Mesenchymal stem cell (in vitro differentiated cells and primary cell): ENCODE results near the gene IFITM10.

Source experiments
- DNase-seq: peaks from one replicate; pipeline ENCODE4 v3.0.0-alpha.2; 2013
- H2AFZ ChIP-seq: one replicate; pipeline ENCODE4 v1.6.1; 2013; ENCODE audit warnings: low read depth, mild to moderate bottlenecking, control low read depth, inconsistent platforms, low read length, moderate library complexity
- H2AK5ac ChIP-seq: 2 replicates; pipeline ENCODE4 v1.6.1; 2013; ENCODE audit warnings: low read length, moderate library complexity, mild to moderate bottlenecking, inconsistent platforms; ENCODE audit not compliant: severe bottlenecking
- H2BK120ac ChIP-seq: one replicate; pipeline ENCODE4 v1.6.1; 2013; ENCODE audit warnings: low read depth, mild to moderate bottlenecking, inconsistent platforms, low read length, moderate library complexity
- H2BK12ac ChIP-seq, 2 experiments: one replicate each; pipeline ENCODE4 v1.6.1; 2013; ENCODE audit warnings: inconsistent platforms in 2 of 2, low read length in 2 of 2, mild to moderate bottlenecking in 2 of 2, moderate library complexity in 2 of 2, control low read depth in 1 of 2
- H2BK15ac ChIP-seq: one replicate; pipeline ENCODE4 v1.6.1; 2013; ENCODE audit warnings: mild to moderate bottlenecking, low read depth, inconsistent platforms; ENCODE audit not compliant: poor library complexity, severe bottlenecking
- H2BK5ac ChIP-seq: 2 replicates; pipeline ENCODE4 v1.6.1; 2013; ENCODE audit warnings: low read depth, mild to moderate bottlenecking, low read length, control low read depth, inconsistent platforms; ENCODE audit not compliant: poor library complexity, severe bottlenecking
- H3K14ac ChIP-seq, 2 experiments: one replicate each; pipeline ENCODE4 v1.6.1; 2013; ENCODE audit warnings: inconsistent platforms in 2 of 2, low read length in 2 of 2, control low read depth in 1 of 2, mild to moderate bottlenecking in 1 of 2, moderate library complexity in 1 of 2
- H3K18ac ChIP-seq, 2 experiments: one replicate each; pipeline ENCODE4 v1.6.1; 2013; ENCODE audit warnings: inconsistent platforms in 2 of 2, low read length in 2 of 2, control low read depth in 1 of 2, low read depth in 1 of 2, mild to moderate bottlenecking in 1 of 2
- H3K23ac ChIP-seq, 2 experiments: one replicate each; pipeline ENCODE4 v1.6.1; 2013; ENCODE audit warnings: inconsistent platforms in 2 of 2, low read length in 2 of 2, mild to moderate bottlenecking in 2 of 2, moderate library complexity in 2 of 2, control low read depth in 1 of 2
- H3K27ac ChIP-seq: 2 replicates; pipeline ENCODE4 v1.5.1; 2013; ENCODE audit warnings: mild to moderate bottlenecking, moderate library complexity, low read length, control low read depth, inconsistent platforms; ENCODE audit not compliant: poor library complexity, severe bottlenecking
- H3K27me3 ChIP-seq, 2 experiments: 2 replicates each; pipeline versions ENCODE4 v1.6.1 to v1.7.0; 2013; ENCODE audit warnings: low read length in 2 of 2, mild to moderate bottlenecking in 2 of 2, moderate library complexity in 2 of 2, control low read depth in 1 of 2, inconsistent platforms in 1 of 2; ENCODE audit not compliant: control insufficient read depth in 1 of 2, insufficient read depth in 1 of 2
- H3K36me3 ChIP-seq, 2 experiments: 2 replicates each; pipeline versions ENCODE4 v1.6.1 to v1.7.0; 2013; ENCODE audit warnings: low read length in 2 of 2, control low read depth in 1 of 2, inconsistent platforms in 1 of 2, low read depth in 1 of 2, mild to moderate bottlenecking in 1 of 2; ENCODE audit not compliant: insufficient read depth in 2 of 2, control insufficient read depth in 1 of 2
- H3K4ac ChIP-seq, 2 experiments: one replicate each; pipeline ENCODE4 v1.6.1; 2013; ENCODE audit warnings: inconsistent platforms in 2 of 2, low read length in 2 of 2, mild to moderate bottlenecking in 2 of 2, moderate library complexity in 2 of 2, control low read depth in 1 of 2, low read depth in 1 of 2
- H3K4me1 ChIP-seq: 2 replicates; pipeline ENCODE4 v1.6.1; 2013; ENCODE audit warnings: low read depth, low read length, control low read depth; ENCODE audit not compliant: control insufficient read depth, insufficient read depth
- H3K4me2 ChIP-seq: 2 replicates; pipeline ENCODE4 v1.6.1; 2013; ENCODE audit warnings: low read length, mild to moderate bottlenecking, inconsistent platforms; ENCODE audit not compliant: poor library complexity, severe bottlenecking
- H3K4me3 ChIP-seq, 2 experiments: 2 replicates each; pipeline versions ENCODE4 v1.5.1 to v1.7.0; 2013; ENCODE audit warnings: low read length in 2 of 2, mild to moderate bottlenecking in 2 of 2, control low read depth in 1 of 2, low read depth in 1 of 2; ENCODE audit not compliant: insufficient read depth in 1 of 2
- H3K79me1 ChIP-seq: replicated peaks from 2 replicates; pipeline ENCODE4 v1.6.1; 2013; ENCODE audit warnings: mild to moderate bottlenecking, control low read depth, low read length, inconsistent platforms; ENCODE audit not compliant: poor library complexity, severe bottlenecking
- H3K9ac ChIP-seq: 2 replicates; pipeline ENCODE4 v1.7.0; 2013; ENCODE audit warnings: mild to moderate bottlenecking, low read length, moderate library complexity
- H3K9me3 ChIP-seq: 2 replicates; pipeline ENCODE4 v1.7.0; 2013; ENCODE audit warnings: mild to moderate bottlenecking, low read length; ENCODE audit not compliant: control insufficient read depth
- H4K8ac ChIP-seq: one replicate; pipeline ENCODE4 v1.6.1; 2013; ENCODE audit warnings: inconsistent platforms, mild to moderate bottlenecking, low read length, moderate library complexity
- H4K91ac ChIP-seq: one replicate; pipeline ENCODE4 v1.6.1; 2013; ENCODE audit warnings: mild to moderate bottlenecking, low read length, inconsistent platforms
- WGBS: methylation state at CpG from one replicate; pipeline ENCODE4 v1.1.7; 2013; ENCODE audit warnings: mixed read lengths; 5-methylcytosine and 5-hydroxymethylcytosine counted together

Gene IFITM10

DNA sequence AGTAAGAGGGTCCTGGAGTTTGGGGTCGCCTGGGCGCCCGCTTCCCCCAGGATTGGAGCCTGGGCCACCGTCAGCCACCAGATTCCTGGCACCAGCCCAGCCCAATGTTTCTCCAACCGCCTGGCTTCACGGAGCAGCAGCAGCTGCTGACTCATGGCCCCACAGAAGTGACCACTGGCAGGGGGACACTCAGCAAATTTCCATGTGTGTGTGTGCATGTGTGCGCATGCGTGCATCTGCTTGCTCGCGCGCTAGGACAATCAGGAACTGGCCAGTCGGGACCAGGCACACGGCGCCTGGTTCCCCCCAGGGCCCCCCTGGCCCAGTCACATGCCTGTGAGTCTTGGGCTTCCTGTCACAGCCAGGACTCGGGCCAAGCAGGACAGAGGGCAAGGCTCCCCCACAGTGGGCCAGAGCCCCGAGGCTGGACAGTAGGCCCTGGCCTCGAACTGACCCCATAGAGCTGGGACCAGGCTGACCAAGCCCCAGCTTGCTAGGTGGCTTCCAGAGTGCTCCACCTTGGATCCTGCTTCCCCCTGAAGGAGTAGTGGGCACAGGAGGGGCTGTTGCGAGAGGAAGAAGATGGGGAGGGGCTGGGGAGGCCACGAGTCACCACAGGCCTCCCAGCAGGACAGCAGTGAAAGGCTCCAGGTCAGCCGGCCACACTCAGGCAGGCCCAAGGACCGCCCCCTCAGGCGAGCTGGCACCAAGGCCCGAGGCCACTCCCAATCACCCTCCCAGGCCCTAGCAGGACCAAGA lies 10.1 kb upstream of the IFITM10 start:
- Histone ChIP-seq H3K27me3 (no peaks in the 10 kb centered on the region), H3K4me1 (peaks cover 70% of the 10 kb centered on the region), H4K91ac (peak overlapping the region; percentile 96), H3K4me3 (peak overlapping the region in 1 of 2 experiments; percentile 41), H2AFZ (no peak overlapping the region), H3K9me3 (no peaks in the 10 kb centered on the region), H3K27ac (peak overlapping the region; percentile 30), H3K4ac (peak overlapping the region; percentile 32 to 86), H2BK12ac (peak overlapping the region; percentile 56 to 84), H2BK15ac (no peak overlapping the region), H3K23ac (peak overlapping the region in 1 of 2 experiments; percentile 2), H3K36me3 (peaks cover 53 to 64% of the 10 kb centered on the region in 2 experiments), H4K8ac (peak overlapping the region; percentile 78), H2BK120ac (peak overlapping the region; percentile 75), H3K4me2 (no peak overlapping the region), H3K18ac (peak overlapping the region; percentile 12 to 86), H3K14ac (peak overlapping the region in 1 of 2 experiments; percentile 5), H3K9ac (peak overlapping the region; percentile 82), H2AK5ac (peak overlapping the region; percentile 37), H2BK5ac (no peak overlapping the region), H3K79me1 (peaks cover 48% of the 10 kb centered on the region)
- DNase-seq, result peak; percentile 94
- 51% methylated on average over 22 of the region's 23 CpGs for WGBS

- WGBS, result 83% methylated on average over 5 of the region's 5 CpGs
Observed at GRCh38 chr11:1759851-1760220, 9.4 kb upstream of the IFITM10 start.

DNA sequence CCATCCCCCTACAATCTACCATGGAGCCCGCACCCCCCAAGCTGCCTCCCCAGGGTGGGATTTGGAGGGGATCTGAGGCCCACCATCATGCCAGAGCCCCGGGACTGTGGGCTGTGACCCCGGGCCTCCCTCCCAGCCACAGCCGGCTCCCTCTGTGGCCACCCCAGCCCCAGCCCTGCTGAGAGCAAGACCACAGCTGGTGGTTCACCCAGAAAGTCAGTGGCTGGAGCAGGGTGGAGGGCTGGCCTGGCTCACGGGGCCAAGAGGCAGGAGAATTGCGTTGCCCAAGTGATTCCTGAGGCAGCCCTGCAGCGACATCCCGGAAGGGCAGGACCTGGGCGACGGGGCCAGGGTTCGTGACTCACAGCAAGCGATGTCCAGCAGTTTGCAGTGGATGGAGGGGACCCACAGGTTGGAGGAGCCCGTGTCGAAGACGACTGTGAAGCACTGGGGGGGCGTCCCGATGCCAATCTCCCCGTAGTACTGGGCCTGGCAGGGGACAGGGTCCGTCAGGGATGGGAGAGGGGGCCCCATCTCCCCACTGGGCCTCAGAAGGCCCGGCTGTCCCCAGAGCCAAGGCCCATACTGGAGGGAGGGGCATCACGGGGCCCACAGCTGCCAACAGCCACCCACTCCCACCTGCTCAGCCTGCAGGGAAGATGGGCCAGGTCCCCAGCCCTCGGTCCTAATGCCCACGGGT lies 8.9 kb upstream of the IFITM10 start:
- Histone ChIP-seq H3K4me3 (no peak overlapping the region), H3K14ac (peak overlapping the region in 1 of 2 experiments; percentile 4), H3K27me3 (no peaks in the 10 kb centered on the region), H3K79me1 (peaks cover 53% of the 10 kb centered on the region), H3K27ac (no peak overlapping the region), H3K23ac (no peak overlapping the region), H3K4me2 (no peak overlapping the region), H2AK5ac (no peak overlapping the region), H4K91ac (peak overlapping the region; percentile 96), H3K9me3 (no peaks in the 10 kb centered on the region), H3K4ac (peak overlapping the region; percentile 4 to 62), H4K8ac (peak overlapping the region; percentile 48), H3K36me3 (peaks cover 65 to 77% of the 10 kb centered on the region in 2 experiments), H2BK5ac (no peak overlapping the region), H2BK120ac (peak overlapping the region; percentile 75), H3K18ac (peak overlapping the region; percentile 1 to 41), H3K4me1 (peaks cover 68% of the 10 kb centered on the region), H2BK15ac (peak overlapping the region; percentile 85), H2BK12ac (peak overlapping the region; percentile 64 to 69), H3K9ac (peak overlapping the region; percentile 82), H2AFZ (no peak overlapping the region)
- 97% methylated on average over 23 of the region's 23 CpGs for WGBS
- no peak for DNase-seq

More at GRCh38 chr11:1759851-1760220, 9.4 kb upstream of the IFITM10 start:
- peaks cover 60 to 71% of the 10 kb centered on the region in 2 experiments for H3K36me3 ChIP-seq
- no peak for DNase-seq
- H2BK120ac ChIP-seq, result peak overlapping the region; percentile 75
- H2AFZ ChIP-seq, result no peak overlapping the region
- peak overlapping the region; percentile 12 to 41 for H3K18ac ChIP-seq
- H3K27me3 ChIP-seq, result no peaks in the 10 kb centered on the region
- peak overlapping the region; percentile 82 for H3K9ac ChIP-seq
- H3K27ac ChIP-seq, result no peak overlapping the region
- H2BK15ac ChIP-seq, result peak overlapping the region; percentile 85
- no peak overlapping the region for H3K4me3 ChIP-seq
- peak overlapping the region; percentile 41 for H2AK5ac ChIP-seq
- H2BK5ac ChIP-seq, result no peak overlapping the region
- H3K4me1 ChIP-seq, result peaks cover 70% of the 10 kb centered on the region
- H2BK12ac ChIP-seq, result peak overlapping the region; percentile 56 to 69
- H4K8ac ChIP-seq, result peak overlapping the region; percentile 81
- H4K91ac ChIP-seq, result peak overlapping the region; percentile 96
- no peak overlapping the region for H3K4me2 ChIP-seq
- H3K9me3 ChIP-seq, result no peaks in the 10 kb centered on the region
- no peak overlapping the region for H3K23ac ChIP-seq
- H3K14ac ChIP-seq, result no peak overlapping the region
- peak overlapping the region; percentile 15 to 62 for H3K4ac ChIP-seq
- peaks cover 54% of the 10 kb centered on the region for H3K79me1 ChIP-seq

- 96% methylated on average over 21 of the region's 21 CpGs for WGBS
- peak overlapping the region; percentile 83 for H4K8ac ChIP-seq
Observed at GRCh38 chr11:1758611-1759150, 8.3 kb upstream of the IFITM10 start.

More at GRCh38 chr11:1758611-1759150, 8.3 kb upstream of the IFITM10 start:
- Histone ChIP-seq H3K27ac (no peak overlapping the region), H2BK5ac (no peak overlapping the region), H2BK15ac (peak overlapping the region; percentile 44), H3K9ac (no peak overlapping the region), H3K9me3 (no peaks in the 10 kb centered on the region), H3K14ac (no peak overlapping the region), H4K91ac (peak overlapping the region; percentile 96), H3K27me3 (no peaks in the 10 kb centered on the region), H3K4me1 (peaks cover 68% of the 10 kb centered on the region), H3K18ac (peak overlapping the region; percentile 68 to 76), H2BK120ac (peak overlapping the region; percentile 78), H2BK12ac (peak overlapping the region in 1 of 2 experiments; percentile 75), H2AFZ (no peak overlapping the region), H3K23ac (no peak overlapping the region), H2AK5ac (no peak overlapping the region), H3K36me3 (peaks cover 67 to 83% of the 10 kb centered on the region in 2 experiments), H3K79me1 (peaks cover 52% of the 10 kb centered on the region), H3K4ac (peak overlapping the region; percentile 27 to 62), H3K4me3 (no peak overlapping the region), H3K4me2 (no peak overlapping the region)
- DNase-seq, result no peak
